ENCODE data around the gene PSD4. TPM values are rescaled to one million over a fixed set of nuclear protein-coding genes. Genes with fewer than 3 reads are reported as not detected.

The PSD4 gene
- total RNA-seq, 1 experiment from 2014 or later, result 0.60 TPM

DNA sequence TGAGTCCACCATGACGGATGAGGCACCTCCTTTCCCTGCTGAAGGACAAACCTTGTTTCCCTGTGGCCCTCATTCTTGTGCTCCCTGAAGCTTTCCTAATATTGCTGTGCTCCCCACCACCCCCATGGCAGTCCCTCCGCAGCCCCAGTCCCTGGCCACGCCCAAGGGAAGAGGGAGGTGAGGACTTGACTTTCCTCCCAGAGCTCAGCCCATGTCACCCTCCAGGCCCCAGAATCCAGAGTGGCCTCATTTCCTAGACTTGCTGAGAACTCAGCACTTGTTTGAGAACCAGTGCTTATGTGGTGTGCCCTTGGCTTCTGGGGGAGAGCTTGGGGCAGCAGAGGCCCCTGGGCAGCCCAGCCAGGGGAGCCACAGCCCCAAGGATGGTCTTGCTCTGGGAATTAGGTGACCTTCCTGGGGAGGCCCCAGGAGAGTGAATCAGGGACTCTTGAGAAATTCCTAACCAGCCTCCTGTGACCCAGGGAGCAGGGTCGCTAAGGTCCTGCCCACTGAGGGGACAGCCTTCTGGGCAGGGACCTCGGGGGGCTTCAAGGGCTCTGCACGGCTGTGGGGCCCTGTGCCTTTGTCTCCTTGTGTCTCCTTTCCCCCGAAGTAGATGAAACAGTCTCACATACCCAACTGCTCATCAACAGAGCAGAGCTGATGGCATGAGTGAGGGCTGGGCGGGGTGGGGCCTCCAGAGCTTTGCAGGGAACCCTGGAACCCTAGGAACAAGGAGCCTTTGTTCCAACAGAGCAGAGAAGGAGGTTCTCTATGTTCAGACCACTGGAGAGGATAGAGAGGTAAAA is 27.9 kb downstream of the PSD4 start:
- no peak for DNase-seq (ENCODE audit: low spot score)
- ChIA-PET CTCF (interaction anchor here (1.2 kb wide), 1 partner anchor 122 kb away, joined by 4 read pairs; no protein-coding TSS in a partner anchor), POLR2A (ENCODE audit: low non-redundant PET) (no interaction called here)
- no TSS peak for BruUV-seq (replicated peaks)
- TF ChIP-seq, protein P1, sequence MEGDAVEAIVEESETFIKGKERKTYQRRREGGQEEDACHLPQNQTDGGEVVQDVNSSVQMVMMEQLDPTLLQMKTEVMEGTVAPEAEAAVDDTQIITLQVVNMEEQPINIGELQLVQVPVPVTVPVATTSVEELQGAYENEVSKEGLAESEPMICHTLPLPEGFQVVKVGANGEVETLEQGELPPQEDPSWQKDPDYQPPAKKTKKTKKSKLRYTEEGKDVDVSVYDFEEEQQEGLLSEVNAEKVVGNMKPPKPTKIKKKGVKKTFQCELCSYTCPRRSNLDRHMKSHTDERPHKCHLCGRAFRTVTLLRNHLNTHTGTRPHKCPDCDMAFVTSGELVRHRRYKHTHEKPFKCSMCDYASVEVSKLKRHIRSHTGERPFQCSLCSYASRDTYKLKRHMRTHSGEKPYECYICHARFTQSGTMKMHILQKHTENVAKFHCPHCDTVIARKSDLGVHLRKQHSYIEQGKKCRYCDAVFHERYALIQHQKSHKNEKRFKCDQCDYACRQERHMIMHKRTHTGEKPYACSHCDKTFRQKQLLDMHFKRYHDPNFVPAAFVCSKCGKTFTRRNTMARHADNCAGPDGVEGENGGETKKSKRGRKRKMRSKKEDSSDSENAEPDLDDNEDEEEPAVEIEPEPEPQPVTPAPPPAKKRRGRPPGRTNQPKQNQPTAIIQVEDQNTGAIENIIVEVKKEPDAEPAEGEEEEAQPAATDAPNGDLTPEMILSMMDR (conservative IDR thresholded peaks at IDR 0.05; ENCODE audit: low read depth, low read length), result no peak
- no peak for TF ChIP-seq EZH2 (IDR thresholded peaks at IDR 0.05; ENCODE audit: borderline replicate concordance, low read depth, low read length, poor library complexity, severe bottlenecking)
- no peaks in the 10 kb centered on the region for H3K36me3 ChIP-seq (ENCODE audit: insufficient read depth, low read length, poor library complexity, severe bottlenecking)
- intact Hi-C loops (cut with micrococcal nuclease; ENCODE audit: unreplicated experiment), result loop anchor here (5.0 to 10.0 kb wide), 2 partner anchors 64 to 83 kb away; no protein-coding TSS in a partner anchor
- H3K4me1 ChIP-seq (ENCODE audit: insufficient read depth, low read length, poor library complexity, severe bottlenecking), result peaks cover 13% of the 10 kb centered on the region
- H3K27me3 ChIP-seq (replicated peaks; ENCODE audit: insufficient read depth, low read depth, low read length, poor library complexity), result no peaks in the 10 kb centered on the region
- H3K4me3 ChIP-seq (ENCODE audit: low read depth, low read length, poor library complexity, severe bottlenecking), result no peak overlapping the region
- no peak overlapping the region for H3K27ac ChIP-seq (ENCODE audit: low read depth, low read length, poor library complexity, severe bottlenecking)
- no peaks in the 10 kb centered on the region for H3K9me3 ChIP-seq (ENCODE audit: low read depth, low read length, poor library complexity, severe bottlenecking)

DNA sequence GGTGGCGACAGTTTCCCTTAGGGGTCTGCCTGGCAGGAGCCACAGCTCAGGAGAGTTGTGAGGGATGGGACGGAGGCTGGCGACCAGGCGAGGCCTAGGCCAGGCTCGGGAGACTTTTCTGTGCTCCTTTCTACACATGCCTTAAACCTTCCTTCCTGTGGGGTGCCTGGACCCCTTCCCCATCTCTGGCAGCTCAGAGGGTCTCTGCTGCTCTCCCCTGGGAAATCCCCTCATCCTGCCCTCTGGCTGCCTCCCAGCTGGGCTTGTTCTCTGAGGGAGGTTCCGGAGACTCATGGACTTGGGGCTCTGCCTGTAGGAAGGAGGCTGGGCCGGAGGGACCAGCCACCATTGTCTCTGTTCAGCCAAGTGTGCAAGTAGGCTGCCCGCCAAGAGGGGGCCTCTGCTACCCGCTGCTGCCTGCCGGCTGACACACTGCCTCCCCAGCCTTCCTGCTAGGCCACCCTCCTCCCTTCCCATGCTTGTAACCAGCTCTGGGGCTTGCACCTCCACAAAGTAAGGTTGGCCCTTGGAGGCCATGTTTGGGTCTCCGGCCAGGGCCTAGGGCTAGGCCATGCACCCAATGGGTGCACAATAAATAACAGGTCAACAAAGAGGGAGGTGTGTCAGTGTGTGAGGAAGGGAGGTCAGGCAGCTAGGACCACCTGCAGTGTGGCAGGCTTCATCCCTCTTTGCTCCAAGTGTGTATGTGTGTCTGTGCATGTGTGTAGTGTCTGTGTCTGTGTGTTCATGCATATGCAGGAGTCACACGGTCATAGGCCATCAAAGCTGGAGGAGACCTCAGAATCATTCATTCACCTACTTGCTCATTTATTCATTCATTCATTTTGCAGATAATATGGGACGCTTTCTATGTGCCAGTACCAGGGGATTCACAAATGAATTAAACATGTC is 28.8 kb downstream of the PSD4 start:
- no TSS peak for BruUV-seq (replicated peaks)
- H3K27ac ChIP-seq (ENCODE audit: low read depth, low read length, poor library complexity, severe bottlenecking), result peak overlapping the region; percentile 28
- H3K4me1 ChIP-seq (ENCODE audit: insufficient read depth, low read length, poor library complexity, severe bottlenecking), result peaks cover 13% of the 10 kb centered on the region
- intact Hi-C loops (cut with micrococcal nuclease; ENCODE audit: unreplicated experiment), result loop anchor here (5.0 to 10.0 kb wide), 2 partner anchors 65 to 82 kb away; no protein-coding TSS in a partner anchor
- DNase-seq (ENCODE audit: low spot score), result peak; percentile 71
- POLR2A ChIA-PET (ENCODE audit: low non-redundant PET), result no interaction called here
- no peak for TF ChIP-seq EZH2 (IDR thresholded peaks at IDR 0.05; ENCODE audit: borderline replicate concordance, low read depth, low read length, poor library complexity, severe bottlenecking)
- TF ChIP-seq, protein P1 (conservative IDR thresholded peaks at IDR 0.05; ENCODE audit: low read depth, low read length), result 0 out of 2 replicates have a peak, but pooled peaks have one; percentile 26
- H3K4me3 ChIP-seq (ENCODE audit: low read depth, low read length, poor library complexity, severe bottlenecking), result no peak overlapping the region
- CTCF ChIA-PET, result interaction anchor here (0.7 to 1.9 kb wide), 3 partner anchors 10 to 122 kb away, joined by 3 to 5 read pairs (median 4); no protein-coding TSS in a partner anchor
- H3K36me3 ChIP-seq (ENCODE audit: insufficient read depth, low read length, poor library complexity, severe bottlenecking), result no peaks in the 10 kb centered on the region
- H3K27me3 ChIP-seq (replicated peaks; ENCODE audit: insufficient read depth, low read depth, low read length, poor library complexity), result no peaks in the 10 kb centered on the region
- no peaks in the 10 kb centered on the region for H3K9me3 ChIP-seq (ENCODE audit: low read depth, low read length, poor library complexity, severe bottlenecking)

DNA sequence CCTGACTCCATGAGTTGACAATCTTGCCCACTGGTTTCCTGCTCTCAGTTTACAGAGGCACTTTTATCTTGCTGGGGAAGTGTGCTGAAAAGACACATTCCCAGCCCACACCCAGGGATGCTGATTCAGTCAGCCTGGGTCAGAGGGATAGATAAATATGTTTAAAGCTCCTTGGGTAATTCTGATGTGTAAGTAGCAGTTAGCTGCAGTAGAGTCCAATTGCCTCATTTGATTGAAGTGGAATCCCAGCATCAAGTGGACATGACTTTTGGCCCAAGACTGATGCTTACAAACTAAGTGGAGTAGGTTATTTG is 29.4 kb downstream of the PSD4 start:
- ChIA-PET POLR2A (ENCODE audit: low non-redundant PET) (no interaction called here), CTCF (interaction anchor here (0.7 to 1.9 kb wide), 5 partner anchors 9 to 187 kb away, joined by 3 to 12 read pairs (median 8); no protein-coding TSS in a partner anchor)
- DNase-seq (ENCODE audit: low spot score), result no peak
- Histone ChIP-seq H3K36me3 (ENCODE audit: insufficient read depth, low read length, poor library complexity, severe bottlenecking) (no peaks in the 10 kb centered on the region), H3K27ac (ENCODE audit: low read depth, low read length, poor library complexity, severe bottlenecking) (no peak overlapping the region), H3K4me3 (ENCODE audit: low read depth, low read length, poor library complexity, severe bottlenecking) (no peak overlapping the region), H3K27me3 (replicated peaks; ENCODE audit: insufficient read depth, low read depth, low read length, poor library complexity) (no peaks in the 10 kb centered on the region), H3K9me3 (ENCODE audit: low read depth, low read length, poor library complexity, severe bottlenecking) (no peaks in the 10 kb centered on the region), H3K4me1 (ENCODE audit: insufficient read depth, low read length, poor library complexity, severe bottlenecking) (peaks cover 13% of the 10 kb centered on the region)
- intact Hi-C loops (cut with micrococcal nuclease; ENCODE audit: unreplicated experiment), result loop anchor here (5.0 to 10.0 kb wide), 2 partner anchors 66 to 82 kb away; no protein-coding TSS in a partner anchor
- TF ChIP-seq, protein P1 (conservative IDR thresholded peaks at IDR 0.05; ENCODE audit: low read depth, low read length), result no peak
- TF ChIP-seq EZH2 (IDR thresholded peaks at IDR 0.05; ENCODE audit: borderline replicate concordance, low read depth, low read length, poor library complexity, severe bottlenecking), result no peak
- BruUV-seq (replicated peaks), result no TSS peak
